Measurements from ENCODE around the gene IL13RA1. TPM values are rescaled to one million over a fixed set of nuclear protein-coding genes. Genes with fewer than 3 reads are reported as not detected.

IL13RA1 gene
- total and polyA plus RNA-seq, 7 experiments from 2014 or later, result 0.07 to 16.3 (median 1.1) TPM; not detected in 1

- Mint-ChIP-seq H3K9me3 (no peaks in the 10 kb centered on the region), H3K27ac (no peak overlapping the region), H3K36me3 (no peaks in the 10 kb centered on the region), H3K4me1 (peaks cover 0 to 7% (median 0%) of the 10 kb centered on the region in 7 donors), H3K27me3 (peaks cover 7 to 10% (median 8%) of the 10 kb centered on the region in 5 donors), H3K4me3 (no peak overlapping the region)
- intact Hi-C loops (cut with micrococcal nuclease), result no loop called here
- CTCF ChIA-PET, result interaction anchor here (0.6 kb wide), 1 partner anchor 53 kb away, joined by 4 read pairs; no protein-coding TSS in a partner anchor
- no peaks in the 10 kb centered on the region for H3K27me3 ChIP-seq (ENCODE audit: control insufficient read depth in 2 of 2, insufficient read depth in 2 of 2, low read length in 2 of 2)
- H3K4me1 ChIP-seq (ENCODE audit: control insufficient read depth in 2 of 2, insufficient read depth in 2 of 2, low read length in 2 of 2), result no peaks in the 10 kb centered on the region
- no peaks in the 10 kb centered on the region for H3K9me3 ChIP-seq (ENCODE audit: control insufficient read depth in 2 of 3, low read length in 3 of 3)
- DNase-seq (no peak), ATAC-seq (no peak)
- H3K4me3 ChIP-seq (ENCODE audit: low read length), result no peak overlapping the region
- no peak overlapping the region for H3K27ac ChIP-seq (ENCODE audit: low read depth, low read length)
- POLR2A ChIA-PET, result no interaction called here
- H3K36me3 ChIP-seq (ENCODE audit: control insufficient read depth in 2 of 3, insufficient read depth in 3 of 3, low read length in 3 of 3), result no peaks in the 10 kb centered on the region
Measured at GRCh38 chrX:118755633-118756032, 28.2 kb downstream of the IL13RA1 start.

GRCh38 chrX:118756101-118756500 is 28.7 kb downstream of the IL13RA1 start:
- no peaks in the 10 kb centered on the region for H3K36me3 Mint-ChIP-seq
- no peaks in the 10 kb centered on the region for H3K36me3 ChIP-seq (ENCODE audit: control insufficient read depth in 2 of 3, insufficient read depth in 3 of 3, low read length in 3 of 3)
- POLR2A ChIA-PET, result no interaction called here
- no peaks in the 10 kb centered on the region for H3K9me3 ChIP-seq (ENCODE audit: control insufficient read depth in 2 of 3, low read length in 3 of 3)
- no peak for DNase-seq
- H3K27ac Mint-ChIP-seq, result no peak overlapping the region
- H3K4me3 Mint-ChIP-seq, result no peak overlapping the region
- ATAC-seq, result no peak
- peaks cover 7 to 10% (median 8%) of the 10 kb centered on the region in 5 donors for H3K27me3 Mint-ChIP-seq
- H3K4me1 ChIP-seq (ENCODE audit: control insufficient read depth in 2 of 2, insufficient read depth in 2 of 2, low read length in 2 of 2), result no peaks in the 10 kb centered on the region
- no peaks in the 10 kb centered on the region for H3K9me3 Mint-ChIP-seq
- H3K27ac ChIP-seq (ENCODE audit: low read depth, low read length), result no peak overlapping the region
- no peaks in the 10 kb centered on the region for H3K27me3 ChIP-seq (ENCODE audit: control insufficient read depth in 2 of 2, insufficient read depth in 2 of 2, low read length in 2 of 2)
- no peak overlapping the region for H3K4me3 ChIP-seq (ENCODE audit: low read length)
- peaks cover 0 to 7% (median 0%) of the 10 kb centered on the region in 7 donors for H3K4me1 Mint-ChIP-seq
- CTCF ChIA-PET, result interaction anchor here (0.6 kb wide), 1 partner anchor 54 kb away, joined by 4 read pairs; no protein-coding TSS in a partner anchor
- intact Hi-C loops (cut with micrococcal nuclease), result no loop called here

- H3K27ac Mint-ChIP-seq, result peak overlapping the region in 1 of 9 donors; percentile 43
- H3K9me3 Mint-ChIP-seq, result no peaks in the 10 kb centered on the region
- no peaks in the 10 kb centered on the region for H3K4me1 Mint-ChIP-seq
- H3K4me3 Mint-ChIP-seq, result no peak overlapping the region
- ATAC-seq, result no peak
- no peak overlapping the region for H3K27ac ChIP-seq (ENCODE audit: low read depth, low read length)
- POLR2A ChIA-PET, result no interaction called here
- no peak overlapping the region for H3K4me3 ChIP-seq (ENCODE audit: low read length)
- H3K27me3 ChIP-seq (ENCODE audit: control insufficient read depth in 2 of 2, insufficient read depth in 2 of 2, low read length in 2 of 2), result no peaks in the 10 kb centered on the region
- no peaks in the 10 kb centered on the region for H3K4me1 ChIP-seq (ENCODE audit: control insufficient read depth in 2 of 2, insufficient read depth in 2 of 2, low read length in 2 of 2)
- intact Hi-C loops (cut with micrococcal nuclease), result no loop called here
- H3K27me3 Mint-ChIP-seq, result peaks cover 7 to 10% (median 8%) of the 10 kb centered on the region in 5 donors
- CTCF ChIA-PET, result no interaction called here
- no peaks in the 10 kb centered on the region for H3K36me3 Mint-ChIP-seq
- no peaks in the 10 kb centered on the region for H3K9me3 ChIP-seq (ENCODE audit: control insufficient read depth in 2 of 3, low read length in 3 of 3)
- DNase-seq, result no peak
- H3K36me3 ChIP-seq (ENCODE audit: control insufficient read depth in 2 of 3, insufficient read depth in 3 of 3, low read length in 3 of 3), result no peaks in the 10 kb centered on the region
Measured at GRCh38 chrX:118758511-118758910, 31.1 kb downstream of the IL13RA1 start.

- H3K4me3 ChIP-seq (ENCODE audit: low read length), result no peak overlapping the region
- no peaks in the 10 kb centered on the region for H3K4me1 ChIP-seq (ENCODE audit: control insufficient read depth in 2 of 2, insufficient read depth in 2 of 2, low read length in 2 of 2)
- Mint-ChIP-seq H3K27me3 (peaks cover 7 to 9% (median 8%) of the 10 kb centered on the region in 5 donors), H3K9me3 (no peaks in the 10 kb centered on the region), H3K4me3 (no peak overlapping the region), H3K36me3 (no peaks in the 10 kb centered on the region), H3K27ac (no peak overlapping the region), H3K4me1 (no peaks in the 10 kb centered on the region)
- ATAC-seq (no peak), DNase-seq (no peak)
- POLR2A ChIA-PET, result no interaction called here
- H3K27ac ChIP-seq (ENCODE audit: low read depth, low read length), result no peak overlapping the region
- CTCF ChIA-PET, result no interaction called here
- H3K36me3 ChIP-seq (ENCODE audit: control insufficient read depth in 2 of 3, insufficient read depth in 3 of 3, low read length in 3 of 3), result no peaks in the 10 kb centered on the region
- H3K27me3 ChIP-seq (ENCODE audit: control insufficient read depth in 2 of 2, insufficient read depth in 2 of 2, low read length in 2 of 2), result no peaks in the 10 kb centered on the region
- intact Hi-C loops (cut with micrococcal nuclease), result no loop called here
- no peaks in the 10 kb centered on the region for H3K9me3 ChIP-seq (ENCODE audit: control insufficient read depth in 2 of 3, low read length in 3 of 3)
Measured at GRCh38 chrX:118760025-118760424, 32.6 kb downstream of the IL13RA1 start.

GRCh38 chrX:118761939-118762707 is 34.7 kb downstream of the IL13RA1 start:
- intact Hi-C loops (cut with micrococcal nuclease), result loop anchor here in 1 of 2 donors (1.0 kb wide), 1 partner anchor 45 kb away; no protein-coding TSS in a partner anchor
- Mint-ChIP-seq H3K4me1 (no peaks in the 10 kb centered on the region), H3K27ac (no peak overlapping the region), H3K4me3 (no peak overlapping the region), H3K27me3 (peaks cover 0 to 2% (median 0%) of the 10 kb centered on the region in 5 donors), H3K9me3 (no peaks in the 10 kb centered on the region), H3K36me3 (no peaks in the 10 kb centered on the region)
- no peak overlapping the region for H3K27ac ChIP-seq (ENCODE audit: low read depth, low read length)
- H3K4me1 ChIP-seq (ENCODE audit: control insufficient read depth in 2 of 2, insufficient read depth in 2 of 2, low read length in 2 of 2), result no peaks in the 10 kb centered on the region
- ChIA-PET CTCF (no interaction called here), POLR2A (no interaction called here)
- no peaks in the 10 kb centered on the region for H3K36me3 ChIP-seq (ENCODE audit: control insufficient read depth in 2 of 3, insufficient read depth in 3 of 3, low read length in 3 of 3)
- H3K9me3 ChIP-seq (ENCODE audit: control insufficient read depth in 2 of 3, low read length in 3 of 3), result no peaks in the 10 kb centered on the region
- no peak overlapping the region for H3K4me3 ChIP-seq (ENCODE audit: low read length)
- DNase-seq (no peak), ATAC-seq (no peak)
- H3K27me3 ChIP-seq (ENCODE audit: control insufficient read depth in 2 of 2, insufficient read depth in 2 of 2, low read length in 2 of 2), result no peaks in the 10 kb centered on the region

GRCh38 chrX:118763489-118763888 is 36.1 kb downstream of the IL13RA1 start:
- Histone ChIP-seq H3K4me3 (ENCODE audit: low read length) (no peak overlapping the region), H3K27ac (ENCODE audit: low read depth, low read length) (no peak overlapping the region), H3K9me3 (ENCODE audit: control insufficient read depth in 2 of 3, low read length in 3 of 3) (no peaks in the 10 kb centered on the region), H3K4me1 (ENCODE audit: control insufficient read depth in 2 of 2, insufficient read depth in 2 of 2, low read length in 2 of 2) (no peaks in the 10 kb centered on the region), H3K27me3 (ENCODE audit: control insufficient read depth in 2 of 2, insufficient read depth in 2 of 2, low read length in 2 of 2) (no peaks in the 10 kb centered on the region), H3K36me3 (ENCODE audit: control insufficient read depth in 2 of 3, insufficient read depth in 3 of 3, low read length in 3 of 3) (no peaks in the 10 kb centered on the region)
- DNase-seq (no peak), ATAC-seq (no peak)
- CTCF ChIA-PET, result no interaction called here
- no peak overlapping the region for H3K27ac Mint-ChIP-seq
- POLR2A ChIA-PET, result no interaction called here
- no peaks in the 10 kb centered on the region for H3K9me3 Mint-ChIP-seq
- intact Hi-C loops (cut with micrococcal nuclease), result no loop called here
- H3K4me1 Mint-ChIP-seq, result no peaks in the 10 kb centered on the region
- peaks cover 0 to 2% (median 0%) of the 10 kb centered on the region in 5 donors for H3K27me3 Mint-ChIP-seq
- H3K36me3 Mint-ChIP-seq, result no peaks in the 10 kb centered on the region
- no peak overlapping the region for H3K4me3 Mint-ChIP-seq

GRCh38 chrX:118764122-118764521 is 36.7 kb downstream of the IL13RA1 start:
- CTCF ChIA-PET, result no interaction called here
- no peak overlapping the region for H3K27ac Mint-ChIP-seq
- DNase-seq (no peak), ATAC-seq (no peak)
- Histone ChIP-seq H3K9me3 (ENCODE audit: control insufficient read depth in 2 of 3, low read length in 3 of 3) (no peaks in the 10 kb centered on the region), H3K36me3 (ENCODE audit: control insufficient read depth in 2 of 3, insufficient read depth in 3 of 3, low read length in 3 of 3) (no peaks in the 10 kb centered on the region), H3K4me3 (ENCODE audit: low read length) (no peak overlapping the region), H3K27ac (ENCODE audit: low read depth, low read length) (no peak overlapping the region), H3K4me1 (ENCODE audit: control insufficient read depth in 2 of 2, insufficient read depth in 2 of 2, low read length in 2 of 2) (no peaks in the 10 kb centered on the region), H3K27me3 (ENCODE audit: control insufficient read depth in 2 of 2, insufficient read depth in 2 of 2, low read length in 2 of 2) (no peaks in the 10 kb centered on the region)
- no peaks in the 10 kb centered on the region for H3K36me3 Mint-ChIP-seq
- POLR2A ChIA-PET, result interaction anchor here (0.7 kb wide), 1 partner anchor 22 kb away, joined by 3 read pairs; no protein-coding TSS in a partner anchor
- intact Hi-C loops (cut with micrococcal nuclease), result no loop called here
- H3K4me3 Mint-ChIP-seq, result no peak overlapping the region
- H3K9me3 Mint-ChIP-seq, result no peaks in the 10 kb centered on the region
- no peaks in the 10 kb centered on the region for H3K4me1 Mint-ChIP-seq
- H3K27me3 Mint-ChIP-seq, result peaks cover 0 to 2% (median 0%) of the 10 kb centered on the region in 5 donors

Measured in naive thymus-derived CD4-positive, alpha-beta T cell (primary cell).